A673 (cell line): ENCODE data around the gene ETFB.

ENCODE experiments used
- CTCF ChIP-seq: fragments of 300-800, 200-600 bp; sonication (generic); conservative IDR thresholded peaks from 2 replicates; pipeline ENCODE4 v1.5.1; 2017; ENCODE audit warnings: low read depth, mild to moderate bottlenecking, antibody characterized with exemption, low read length, moderate library complexity, mixed read lengths
- EZH2 ChIP-seq: fragments of 200-600 bp; sonication (generic); IDR thresholded peaks from 2 replicates; pipeline ENCODE4 v1.6.1; 2017; ENCODE audit warnings: borderline replicate concordance, low read depth, mild to moderate bottlenecking, mixed read lengths, antibody characterized with exemption, low read length; ENCODE audit not compliant: poor library complexity, severe bottlenecking

DNA sequence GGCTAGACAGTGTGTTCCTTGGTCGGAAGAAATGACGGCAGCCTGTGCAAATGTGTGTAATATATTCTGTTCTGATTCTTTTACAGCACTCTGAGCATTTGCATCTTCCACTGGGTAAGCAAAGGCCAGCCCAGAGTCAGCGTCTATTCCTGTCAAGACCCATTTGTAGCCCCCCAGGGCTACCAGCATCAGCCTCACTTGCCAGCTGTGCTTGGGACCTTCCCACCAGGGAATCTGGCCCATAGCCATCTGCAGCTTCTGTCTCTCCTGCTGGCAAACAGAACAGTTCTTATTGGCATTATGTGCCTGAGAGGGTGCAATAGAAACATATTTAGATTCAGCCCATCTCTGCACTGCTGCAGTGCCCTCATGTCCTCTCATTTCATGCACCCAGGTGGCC, 60.7 kb downstream of the ETFB start:
- TF ChIP-seq CTCF (no peak), EZH2 (no peak)
